CD1c-positive myeloid dendritic cell (primary cell): Measurements from ENCODE around the gene KCTD21.

ENCODE experiments used
- DNase-seq: peaks from one replicate; pipeline ENCODE4 v3.0.0-alpha.2; 2016; ENCODE audit errors: extremely low spot score

Gene KCTD21

DNA sequence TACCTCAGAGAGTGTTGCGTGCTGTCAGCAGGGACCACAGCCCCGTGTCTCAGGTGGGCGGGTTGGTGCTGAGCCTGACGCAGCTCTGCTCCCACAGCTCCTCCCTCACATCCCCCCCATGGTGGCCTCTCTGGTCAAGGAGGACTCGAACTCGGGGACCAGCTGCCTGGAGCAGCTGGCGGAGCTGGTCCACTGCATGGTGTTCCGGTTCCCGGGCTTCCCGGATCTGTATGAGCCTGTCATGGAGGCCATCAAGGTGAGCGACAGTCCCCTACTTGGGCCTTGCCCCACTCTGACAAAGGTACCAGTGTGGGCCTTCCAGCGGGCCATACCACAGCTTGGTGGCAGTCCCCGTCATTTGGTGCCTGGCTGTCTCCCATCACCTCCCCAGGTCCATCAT, 12.1 kb upstream of the KCTD21 start:
- DNase-seq: no peak

- DNase-seq: no peak
These were observed 11.6 kb upstream of the KCTD21 start for GRCh38 chr11:78200061-78200460.

DNA sequence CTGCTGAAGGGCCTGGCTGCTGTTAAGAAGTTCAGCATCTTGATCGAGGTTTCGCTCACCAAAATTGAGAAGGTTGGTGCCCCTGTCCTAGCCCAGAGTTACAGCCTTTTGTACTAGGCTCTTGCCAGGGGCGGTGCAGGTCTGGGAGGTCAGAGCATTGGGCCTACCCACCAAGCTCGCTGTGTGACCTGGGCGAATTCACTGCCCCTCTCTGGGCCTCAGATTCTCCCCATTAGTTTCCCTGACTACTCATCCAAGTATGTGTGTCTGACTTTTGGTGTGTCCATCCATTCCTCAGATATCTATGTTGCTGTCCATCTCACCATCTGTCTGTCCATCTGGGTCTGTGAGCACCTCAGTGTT, 11.2 kb upstream of the KCTD21 start:
- no peak for DNase-seq

- no peak for DNase-seq
These were observed 10.7 kb upstream of the KCTD21 start for GRCh38 chr11:78199015-78199652.

DNA sequence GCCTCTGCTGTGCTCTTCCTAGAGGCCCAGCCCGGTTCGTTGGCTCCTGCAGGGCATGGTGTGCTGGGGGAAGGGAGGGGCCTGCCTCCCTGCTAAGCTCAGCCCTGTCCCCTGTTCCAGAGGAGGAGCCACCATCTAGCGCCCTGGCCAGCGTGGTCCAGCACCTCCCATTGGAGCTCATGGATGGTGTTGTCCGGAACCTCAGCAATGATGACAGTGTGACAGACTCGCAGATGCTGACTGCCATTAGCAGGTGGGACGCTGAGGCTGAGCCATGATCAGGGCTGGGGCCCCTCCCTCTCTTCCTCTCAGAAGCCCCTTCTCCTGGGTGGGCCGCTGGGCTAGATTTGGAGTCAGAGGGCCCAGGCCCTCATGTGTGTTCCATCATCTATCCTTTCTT, 9.4 kb upstream of the KCTD21 start:
- no peak for DNase-seq

- no peak for DNase-seq
These were observed 8.2 kb upstream of the KCTD21 start for GRCh38 chr11:78196661-78197091.

- no peak for DNase-seq
These were observed 7.6 kb upstream of the KCTD21 start for GRCh38 chr11:78195917-78196560.

- DNase-seq: no peak
These were observed 6.1 kb upstream of the KCTD21 start for GRCh38 chr11:78194490-78194889.

- DNase-seq: no peak
These were observed 5.4 kb upstream of the KCTD21 start for GRCh38 chr11:78193806-78194205.

DNA sequence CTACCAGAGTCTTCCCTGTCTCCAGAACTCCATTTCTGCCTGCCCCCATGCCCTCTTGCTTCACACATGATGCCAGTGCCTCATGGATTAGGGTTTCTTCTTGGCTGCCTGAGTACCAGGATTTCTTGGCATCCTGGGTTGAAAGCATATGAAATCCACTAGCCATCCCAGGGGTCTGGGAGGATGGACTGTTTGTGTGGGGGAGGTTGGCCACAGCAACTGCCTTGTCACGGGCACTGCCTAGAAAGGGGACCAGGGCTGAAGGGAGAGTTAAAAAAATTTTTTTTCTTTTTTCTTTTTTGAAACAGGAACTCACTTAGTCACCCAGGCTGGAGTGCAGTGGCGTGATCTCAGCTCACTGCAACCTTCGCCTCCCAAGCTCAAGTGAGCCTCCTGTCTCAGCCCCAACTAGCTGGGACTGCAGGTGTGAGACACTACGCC, 4.5 kb upstream of the KCTD21 start:
- peak; percentile 59 for DNase-seq

DNA sequence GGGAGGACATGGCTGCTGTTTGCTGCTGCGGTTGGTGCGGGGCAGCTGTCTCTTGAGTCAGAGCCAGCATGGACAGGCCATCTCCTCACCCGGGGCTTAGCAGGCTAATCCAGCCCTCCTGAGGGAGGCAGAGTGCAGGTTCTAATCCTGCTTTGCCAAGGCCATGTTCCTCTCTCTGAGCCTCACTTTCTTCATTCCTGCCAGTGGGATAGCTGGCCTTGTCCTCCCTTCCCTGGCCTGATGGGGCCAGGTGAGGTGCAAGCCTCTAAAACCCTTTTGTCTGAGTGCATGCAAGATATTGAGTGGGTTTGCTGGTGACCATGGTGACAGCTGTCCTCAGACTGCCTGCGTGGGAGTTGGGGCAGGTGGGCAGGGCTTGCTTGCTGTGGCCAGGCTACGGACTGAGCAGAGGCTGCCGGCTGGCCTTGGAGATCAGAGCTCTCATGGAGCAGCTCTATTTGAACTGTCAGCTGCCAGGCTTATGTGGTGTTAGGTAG, 3.8 kb upstream of the KCTD21 start:
- peak; percentile 50 for DNase-seq

GRCh38 chr11:78190871-78191538, 2.6 kb upstream of the KCTD21 start:
- no peak for DNase-seq

DNA sequence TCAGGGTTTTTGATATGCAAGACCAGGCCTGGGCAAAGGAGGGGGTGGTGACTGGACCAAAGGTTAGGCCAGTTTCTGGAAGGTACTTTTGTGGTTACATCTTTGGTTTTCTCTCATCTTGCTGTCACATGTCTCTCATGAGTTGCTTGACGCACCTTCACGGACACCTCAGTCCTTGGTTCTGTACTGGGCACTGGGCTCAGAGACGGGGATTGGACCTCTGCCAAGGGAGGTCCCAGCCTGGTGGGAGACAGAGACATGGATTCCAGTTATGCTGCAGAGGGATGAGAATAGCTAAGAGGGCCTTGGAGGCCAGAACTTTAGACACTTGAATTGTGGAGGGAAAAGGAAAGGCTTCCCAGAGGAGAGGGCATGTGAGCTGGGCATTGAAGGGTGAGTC, 1.9 kb upstream of the KCTD21 start:
- DNase-seq: no peak

DNA sequence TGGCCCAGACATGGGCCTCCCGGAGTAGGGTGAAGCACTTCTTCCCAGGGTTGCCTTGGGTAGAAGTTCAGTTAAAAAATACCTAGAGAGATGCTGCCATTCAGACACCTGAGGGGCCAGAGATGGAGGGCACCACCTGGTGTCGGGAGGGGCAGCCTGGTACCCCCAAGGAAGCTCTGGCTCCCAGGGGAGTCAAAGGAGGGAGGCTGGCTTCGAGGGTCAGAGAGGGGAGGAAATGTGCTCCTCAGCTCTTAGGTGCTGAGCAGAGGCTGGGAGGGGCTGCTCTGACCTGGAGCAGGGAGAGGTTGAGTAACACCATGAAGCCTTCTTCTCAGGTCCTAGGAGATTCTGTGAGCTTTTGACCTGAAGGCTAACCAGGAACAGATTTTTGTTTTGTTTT, 1.4 kb upstream of the KCTD21 start:
- DNase-seq: no peak

- no peak for DNase-seq
These were observed 823 bp upstream of the KCTD21 start for GRCh38 chr11:78189174-78189724.

DNA sequence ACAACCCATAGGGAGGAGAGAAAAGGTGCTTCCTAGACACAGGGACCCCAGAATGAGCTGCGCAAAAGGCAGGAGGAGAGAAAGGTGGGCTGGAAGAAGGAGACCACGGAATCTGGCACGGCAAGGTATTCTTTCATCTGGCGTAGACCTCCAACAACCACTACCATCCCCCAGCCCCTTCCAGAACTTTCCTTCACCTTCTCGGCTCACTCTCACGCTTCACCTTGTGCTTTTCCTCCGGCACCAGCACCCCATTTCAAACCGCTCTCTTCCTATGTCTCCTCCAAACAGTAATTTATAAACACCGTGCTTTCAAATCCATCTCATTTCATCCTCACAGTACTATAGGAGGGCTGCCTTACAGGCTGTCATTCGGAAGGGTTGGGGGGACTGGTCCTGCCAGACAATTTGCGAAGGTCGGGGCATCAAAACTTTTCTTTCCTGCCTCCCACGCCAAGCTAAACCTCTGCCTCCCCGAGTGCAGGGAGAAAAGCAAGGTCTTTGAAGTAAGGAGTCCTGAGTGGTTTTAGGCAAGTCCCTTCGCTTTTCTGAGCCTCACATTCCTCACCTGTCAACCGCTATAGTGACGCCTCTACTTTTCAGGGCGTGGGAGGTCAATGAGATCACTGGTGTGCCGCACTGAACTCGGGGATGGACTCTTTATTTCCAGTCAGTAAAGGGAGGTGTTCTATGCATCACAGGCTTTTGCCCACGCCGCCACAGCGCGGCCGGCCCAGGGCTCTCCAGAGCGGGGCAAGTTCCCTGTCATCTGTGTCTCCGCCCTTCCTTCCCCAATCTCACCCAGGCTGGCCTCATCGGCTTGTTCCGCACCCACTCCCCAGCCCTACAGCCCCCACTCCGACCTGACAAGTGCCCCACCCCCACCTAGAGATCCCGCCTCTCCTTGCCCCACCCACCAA, 800 bp downstream of the KCTD21 start:
- DNase-seq: peak; percentile 93

DNA sequence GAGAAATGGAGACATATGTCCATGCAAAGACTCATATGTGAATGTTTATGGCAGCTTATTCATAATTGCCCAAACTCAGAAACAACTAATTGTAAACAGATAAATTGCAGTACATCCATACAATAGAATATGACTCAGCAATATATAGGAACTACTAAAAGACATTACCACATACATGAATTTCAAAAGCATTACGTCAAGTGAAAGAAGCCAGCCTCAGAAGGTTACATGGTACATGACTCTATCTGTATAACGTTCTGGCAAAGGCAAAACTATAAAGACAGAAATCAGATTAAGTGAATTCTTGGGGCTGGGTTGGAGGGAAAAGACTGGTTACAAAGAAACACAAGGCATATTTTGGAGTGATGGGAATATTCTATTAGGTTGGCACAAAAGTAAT, 7.2 kb downstream of the KCTD21 start:
- DNase-seq: peak; percentile 56

GRCh38 chr11:78180751-78181150, 7.7 kb downstream of the KCTD21 start:
- DNase-seq: peak; percentile 25

DNA sequence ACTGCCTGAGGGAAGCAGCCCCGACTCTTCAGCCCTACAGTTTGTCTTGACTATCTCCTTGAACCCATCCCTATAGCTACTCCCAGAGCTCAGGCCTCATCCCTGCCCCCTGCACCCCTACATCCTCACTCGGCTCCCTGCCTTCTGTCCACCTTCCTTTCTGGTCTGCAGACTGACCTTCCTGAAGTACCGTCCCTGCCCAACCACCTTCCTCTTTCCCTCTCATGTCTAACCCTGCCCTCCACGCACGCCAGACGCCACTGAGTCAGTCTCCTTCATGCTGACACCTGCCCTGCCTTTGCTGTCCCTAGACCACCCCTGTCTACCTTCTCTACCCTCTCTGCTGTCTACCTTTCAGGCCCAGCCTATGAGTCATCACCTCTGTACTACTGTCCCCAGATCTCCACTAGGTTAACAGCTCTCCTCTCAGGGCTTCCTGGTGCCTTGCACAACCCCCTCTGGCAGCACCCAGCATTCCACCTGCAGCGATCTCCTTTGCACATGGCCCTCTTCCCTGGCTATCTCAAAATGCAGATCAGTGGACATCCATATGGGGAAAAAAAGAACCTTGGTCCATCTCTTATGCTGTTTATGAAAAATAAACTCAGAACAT, 8.9 kb downstream of the KCTD21 start:
- no peak for DNase-seq

GRCh38 chr11:78177216-78177615, 11.2 kb downstream of the KCTD21 start:
- DNase-seq: no peak

DNA sequence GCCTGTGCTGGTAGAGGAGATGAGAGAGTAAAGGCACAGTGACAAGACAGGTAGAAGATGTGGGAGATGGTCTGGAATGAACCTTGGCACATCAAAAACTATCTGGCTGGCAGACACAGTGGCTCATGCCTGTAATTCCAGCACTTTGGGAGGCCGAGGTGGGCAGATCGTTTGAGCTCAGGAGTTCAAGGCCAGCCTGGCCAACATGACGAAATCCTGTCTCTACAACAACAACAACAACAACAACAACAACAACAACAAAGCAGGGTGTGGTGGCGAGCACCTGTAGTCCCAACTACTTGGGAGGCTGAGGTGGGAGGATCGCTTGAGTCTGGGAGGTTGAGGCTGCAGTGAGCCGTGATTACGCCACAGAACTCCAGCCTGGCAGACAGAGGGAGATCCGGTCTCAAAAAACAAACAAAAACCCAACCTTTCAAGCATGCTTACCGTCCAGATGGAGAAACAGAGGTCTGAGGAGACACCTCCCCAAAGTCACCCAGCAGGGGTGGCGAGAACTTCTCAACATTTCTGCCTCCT, 11.8 kb downstream of the KCTD21 start:
- DNase-seq: no peak
